Endothelial cell of umbilical vein (primary cell): ENCODE measurements around the gene SLC25A21. TPM values are rescaled to one million over a fixed set of nuclear protein-coding genes. Genes with fewer than 3 reads are reported as not detected.

Experiments
- BruUV-seq: library from RNA; stranded (reverse); fragments of 400-500 nt; replicated peaks from 2 replicates; lab custom pipeline; 2021; lab: Mats Ljungman, UMichigan
- CTCF ChIA-PET: fragments of 300-600, 350-600 bp; sonication (Branson Sonifier 250); formaldehyde crosslinking; loops from one replicate; lab custom pipeline; 2021; ENCODE audit warnings: antibody characterized with exemption, inconsistent platforms; lab: Charles Lee
- POLR2A ChIA-PET: fragments of 300-600, 350-600 bp; sonication (Branson Sonifier 250); formaldehyde crosslinking; loops from one replicate; lab custom pipeline; 2021; ENCODE audit warnings: antibody characterized with exemption, inconsistent platforms; lab: Charles Lee
- DNase-seq: peaks from one replicate; pipeline ENCODE4 v3.0.0-alpha.2; 2011; ENCODE audit warnings: low read depth, low spot score
- FAIRE-seq: peaks from 2 replicates; lab custom pipeline; 2011; peaks lifted over from hg19 to GRCh38; lab: Jason Lieb, UNC
- H2AFZ ChIP-seq: 2 replicates; pipeline ENCODE4 v1.6.0; 2012; ENCODE audit warnings: low read depth, low read length, control low read depth, inconsistent platforms
- H3K27ac ChIP-seq: 2 replicates; pipeline ENCODE4 v1.5.1; 2011; ENCODE audit warnings: low read depth, mild to moderate bottlenecking, control low read depth, low read length, moderate library complexity; ENCODE audit not compliant: insufficient read depth
- H3K27me3 ChIP-seq, 2 experiments: 2 replicates each; pipeline versions ENCODE4 v1.6.0 to v1.6.1; 2011; ENCODE audit warnings: low read length in 2 of 2, mixed read lengths in 1 of 2; ENCODE audit not compliant: control insufficient read depth in 2 of 2, insufficient read depth in 2 of 2
- H3K36me3 ChIP-seq, 2 experiments: 2 replicates in 1 of 2; 3 replicates in 1 of 2; pipeline ENCODE4 v1.5.1; 2011; ENCODE audit warnings: low read length in 2 of 2, mild to moderate bottlenecking in 1 of 2, moderate library complexity in 1 of 2; ENCODE audit not compliant: control insufficient read depth in 2 of 2, insufficient read depth in 2 of 2; ENCODE audit errors: extremely low read depth in 1 of 2
- H3K4me1 ChIP-seq: 3 replicates; pipeline ENCODE4 v1.5.1; 2011; ENCODE audit warnings: mild to moderate bottlenecking, low read length; ENCODE audit not compliant: control insufficient read depth, insufficient read depth; ENCODE audit errors: extremely low read depth
- H3K4me2 ChIP-seq: 2 replicates; pipeline ENCODE4 v1.6.1; 2011; ENCODE audit warnings: low read length, control low read depth, mixed read lengths; ENCODE audit not compliant: insufficient read depth
- H3K4me3 ChIP-seq, 3 experiments: fragments of 200-600 bp in 1 of 3; sonication (generic), shearing (Covaris generic) in 1 of 3; replicated peaks in 1 of 3; 2 replicates each; pipeline ENCODE4 v1.5.1; 2011 to 2016; ENCODE audit warnings: control low read depth in 3 of 3, low read length in 3 of 3, mild to moderate bottlenecking in 2 of 3, inconsistent platforms in 1 of 3, low read depth in 1 of 3, moderate library complexity in 1 of 3; ENCODE audit not compliant: insufficient read depth in 1 of 3
- H3K79me2 ChIP-seq: 2 replicates; pipeline ENCODE4 v1.6.0; 2012; ENCODE audit warnings: low read length, inconsistent platforms; ENCODE audit not compliant: control insufficient read depth, insufficient read depth
- H3K9ac ChIP-seq: replicated peaks from 2 replicates; pipeline ENCODE3; 2011; ENCODE audit warnings: low read length, control low read depth; ENCODE audit not compliant: insufficient read depth; ENCODE audit errors: extremely low read depth
- H3K9me1 ChIP-seq: replicated peaks from 3 replicates; pipeline ENCODE4 v1.6.0; 2011; ENCODE audit warnings: mild to moderate bottlenecking, low read length; ENCODE audit not compliant: control insufficient read depth, insufficient read depth; ENCODE audit errors: extremely low read depth
- H3K9me3 ChIP-seq: replicated peaks from 2 replicates; pipeline ENCODE4 v1.5.1; 2012; ENCODE audit warnings: low read length, inconsistent platforms; ENCODE audit not compliant: control insufficient read depth, insufficient read depth
- H4K20me1 ChIP-seq: replicated peaks from 2 replicates; pipeline ENCODE3; 2011; ENCODE audit warnings: mild to moderate bottlenecking, low read length; ENCODE audit not compliant: control insufficient read depth, insufficient read depth; ENCODE audit errors: extremely low read depth
- EZH2 ChIP-seq: IDR thresholded peaks from 2 replicates; pipeline ENCODE4 v1.6.1; 2012; ENCODE audit warnings: borderline replicate concordance, low read depth, mild to moderate bottlenecking, moderate library complexity, low read length, inconsistent platforms; ENCODE audit not compliant: severe bottlenecking
- FOS ChIP-seq: IDR thresholded peaks from 2 replicates; pipeline ENCODE4 v1.6.1; 2011; ENCODE audit warnings: mild to moderate bottlenecking, low read length, moderate library complexity, borderline replicate concordance; ENCODE audit not compliant: insufficient read depth
- GATA2 ChIP-seq: IDR thresholded peaks from 2 replicates; pipeline ENCODE4 v1.7.0; 2011; ENCODE audit warnings: low read depth, mild to moderate bottlenecking, moderate library complexity, mixed read lengths, low read length; ENCODE audit not compliant: insufficient read length, insufficient read depth
- JUN ChIP-seq: IDR thresholded peaks from 2 replicates; pipeline ENCODE4 v1.6.1; 2011; ENCODE audit warnings: borderline replicate concordance, low read depth; ENCODE audit not compliant: insufficient read length, insufficient read depth
- MAX ChIP-seq: IDR thresholded peaks from 2 replicates; pipeline ENCODE4 v1.6.1; 2011; ENCODE audit not compliant: insufficient read depth, insufficient read length
- MYC ChIP-seq: IDR thresholded peaks from one replicate; pipeline ENCODE4 v1.6.1; 2011; ENCODE audit warnings: mild to moderate bottlenecking, low read depth, low read length
- POLR2A ChIP-seq: IDR thresholded peaks from 2 replicates; pipeline ENCODE4 v1.6.1; 2012; ENCODE audit warnings: low read depth, mild to moderate bottlenecking, control low read depth, low read length
- POLR2AphosphoS5 ChIP-seq: IDR thresholded peaks from 2 replicates; pipeline ENCODE4 v1.6.1; 2012; ENCODE audit warnings: low read depth, mild to moderate bottlenecking, control low read depth, low read length, moderate library complexity; ENCODE audit not compliant: insufficient read depth
- dilution Hi-C: fragments of 300-500 bp; cut with MboI; formaldehyde crosslinking; loops from one replicate; pipeline ENCODE4 v1.15.0; 2019; ENCODE audit warnings: low sequenced_read_pairs; ENCODE audit not compliant: extremely low pct_ligation_motif_present
- intact Hi-C: fragments of 100-400 bp; cut with micrococcal nuclease; formaldehyde crosslinking; loops from one replicate; pipeline ENCODE4 v1.10.0; 2022
- polyA plus RNA-seq, 4 experiments: library from polyadenylated mRNA; depleted of rRNA in 3 of 4; stranded (reverse) in 3 of 4; unstranded in 1 of 4; fragments of >200 nt; gene quantifications; 2 replicates each; pipeline versions ENCODE4 v1.2.1 to v1.2.3, GENCODE V29; 2011 to 2012; ENCODE audit warnings: missing spikeins in 1 of 4
- total RNA-seq: library from RNA; stranded (reverse); gene quantifications from 2 replicates; pipeline ENCODE4 v1.2.3, GENCODE V29; 2021
- TF ChIP-seq, protein P1 (sequence below), 2 donors: IDR thresholded peaks; 1 replicate in 1 of 2; 2 replicates in 1 of 2; pipeline ENCODE4 v1.5.1; 2011; ENCODE audit warnings: low read length in 2 of 2, mild to moderate bottlenecking in 2 of 2, moderate library complexity in 2 of 2, control low read depth in 1 of 2, inconsistent platforms in 1 of 2, low read depth in 1 of 2; ENCODE audit not compliant: insufficient read depth in 1 of 2; ENCODE audit errors: extremely low read depth in 1 of 2

The SLC25A21 gene
- total and polyA plus RNA-seq, 2 donors (not counting 3 experiments of a cell fraction or from before 2014, with no cell fraction given), result 0.98 to 1.4 TPM

DNA sequence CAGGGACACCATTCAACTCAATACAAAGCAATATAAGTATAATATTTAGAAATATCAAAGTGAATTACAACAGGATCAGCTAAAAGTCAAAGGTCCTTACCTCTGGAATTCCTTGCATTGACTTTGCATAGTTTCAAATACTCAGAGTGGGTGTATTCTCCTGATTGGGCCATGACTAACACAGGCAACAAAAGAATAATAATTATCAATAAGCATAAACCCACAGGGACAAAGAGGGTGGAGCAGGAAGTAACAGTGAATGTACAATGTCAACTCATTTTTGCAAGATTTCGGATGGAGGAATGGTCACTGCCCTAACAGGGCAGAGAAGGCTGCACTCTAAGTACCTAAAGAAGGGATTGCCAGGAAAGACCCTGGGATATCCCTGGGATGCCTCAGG is 303.3 kb downstream of the SLC25A21 start:
- Histone ChIP-seq H4K20me1 (no peaks in the 10 kb centered on the region), H3K27me3 (no peaks in the 10 kb centered on the region), H3K4me3 (no peak overlapping the region), H3K36me3 (no peaks in the 10 kb centered on the region), H3K4me2 (no peak overlapping the region), H3K9ac (no peak overlapping the region), H3K4me1 (no peaks in the 10 kb centered on the region), H3K27ac (no peak overlapping the region), H3K79me2 (no peaks in the 10 kb centered on the region), H3K9me3 (no peaks in the 10 kb centered on the region), H3K9me1 (no peaks in the 10 kb centered on the region), H2AFZ (no peak overlapping the region)
- FAIRE-seq (no peak), DNase-seq (no peak)
- intact Hi-C loops, result no loop called here
- TF ChIP-seq MAX, result no peak
- no peak for TF ChIP-seq FOS
- TF ChIP-seq GATA2, result no peak
- TF ChIP-seq POLR2AphosphoS5, result no peak
- no peak for TF ChIP-seq JUN
- TF ChIP-seq EZH2, result no peak
- no peak for TF ChIP-seq MYC
- ChIA-PET CTCF (no interaction called here), POLR2A (no interaction called here)
- dilution Hi-C loops, result no loop called here
- no TSS peak for BruUV-seq

DNA sequence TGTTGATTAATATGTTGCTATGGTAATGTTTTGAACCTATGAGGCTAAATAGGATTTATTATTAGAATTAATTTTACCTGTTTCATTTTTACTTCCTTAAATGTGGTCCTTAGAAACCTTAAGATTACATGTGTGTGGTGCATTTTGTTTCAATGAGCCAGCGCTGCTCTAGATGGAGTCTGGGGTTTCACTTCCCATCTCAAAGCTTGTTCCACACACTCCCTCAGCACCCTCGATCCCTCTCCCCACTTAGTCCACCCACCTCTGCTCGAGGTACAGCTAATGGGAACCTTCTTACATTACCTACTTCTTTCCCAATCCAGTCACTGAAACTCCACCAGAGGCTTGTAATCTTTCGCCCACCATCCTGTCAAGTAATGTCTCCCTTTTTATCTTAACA is 305.5 kb downstream of the SLC25A21 start:
- H3K27me3 ChIP-seq, result no peaks in the 10 kb centered on the region
- POLR2A ChIA-PET, result no interaction called here
- intact Hi-C loops (no loop called here), dilution Hi-C loops (no loop called here)
- H2AFZ ChIP-seq, result no peak overlapping the region
- H3K79me2 ChIP-seq, result no peaks in the 10 kb centered on the region
- FAIRE-seq (no peak), DNase-seq (no peak)
- no peaks in the 10 kb centered on the region for H3K9me3 ChIP-seq
- CTCF ChIA-PET, result interaction anchor here (1.0 kb wide), 1 partner anchor 75 kb away, joined by 3 read pairs; no protein-coding TSS in a partner anchor
- H3K27ac ChIP-seq, result no peak overlapping the region
- BruUV-seq, result no TSS peak
- no peak overlapping the region for H3K9ac ChIP-seq
- H3K4me2 ChIP-seq, result no peak overlapping the region
- no peak for TF ChIP-seq POLR2AphosphoS5
- TF ChIP-seq POLR2A, result no peak
- TF ChIP-seq EZH2, result no peak
- no peak for TF ChIP-seq FOS
- TF ChIP-seq, protein P1, sequence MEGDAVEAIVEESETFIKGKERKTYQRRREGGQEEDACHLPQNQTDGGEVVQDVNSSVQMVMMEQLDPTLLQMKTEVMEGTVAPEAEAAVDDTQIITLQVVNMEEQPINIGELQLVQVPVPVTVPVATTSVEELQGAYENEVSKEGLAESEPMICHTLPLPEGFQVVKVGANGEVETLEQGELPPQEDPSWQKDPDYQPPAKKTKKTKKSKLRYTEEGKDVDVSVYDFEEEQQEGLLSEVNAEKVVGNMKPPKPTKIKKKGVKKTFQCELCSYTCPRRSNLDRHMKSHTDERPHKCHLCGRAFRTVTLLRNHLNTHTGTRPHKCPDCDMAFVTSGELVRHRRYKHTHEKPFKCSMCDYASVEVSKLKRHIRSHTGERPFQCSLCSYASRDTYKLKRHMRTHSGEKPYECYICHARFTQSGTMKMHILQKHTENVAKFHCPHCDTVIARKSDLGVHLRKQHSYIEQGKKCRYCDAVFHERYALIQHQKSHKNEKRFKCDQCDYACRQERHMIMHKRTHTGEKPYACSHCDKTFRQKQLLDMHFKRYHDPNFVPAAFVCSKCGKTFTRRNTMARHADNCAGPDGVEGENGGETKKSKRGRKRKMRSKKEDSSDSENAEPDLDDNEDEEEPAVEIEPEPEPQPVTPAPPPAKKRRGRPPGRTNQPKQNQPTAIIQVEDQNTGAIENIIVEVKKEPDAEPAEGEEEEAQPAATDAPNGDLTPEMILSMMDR (IDR thresholded peaks at IDR 0.05; ENCODE audit: extremely low read depth in 1 of 2, insufficient read depth in 1 of 2, low read depth in 1 of 2, low read length in 2 of 2), result no peak
- TF ChIP-seq JUN, result no peak
- TF ChIP-seq MAX, result no peak
- TF ChIP-seq MYC, result no peak
- no peak for TF ChIP-seq GATA2
- no peaks in the 10 kb centered on the region for H3K9me1 ChIP-seq
- no peaks in the 10 kb centered on the region for H3K4me1 ChIP-seq
- no peak overlapping the region for H3K4me3 ChIP-seq
- H3K36me3 ChIP-seq, result no peaks in the 10 kb centered on the region
- H4K20me1 ChIP-seq, result no peaks in the 10 kb centered on the region
